HCT116 (cell line): ENCODE data around the gene TIPIN. TPM values are rescaled to one million over a fixed set of nuclear protein-coding genes. Genes with fewer than 3 reads are reported as not detected.

Experiments used
- ATAC-seq: fragments of 200-7000 bp; cut with Tn5 transposase; 2 replicates; pipeline ENCODE4 v1.9.1; 2020; ENCODE audit warnings: mild to moderate bottlenecking, moderate library complexity
- BruUV-seq: library from RNA; stranded (reverse); fragments of 400-500 nt; replicated peaks from 2 replicates; lab custom pipeline; 2021; lab: Mats Ljungman, UMichigan
- CTCF ChIA-PET: fragments of 300-600 bp; sonication (Branson Sonifier 250); formaldehyde crosslinking; loops from one replicate; lab custom pipeline; 2021; ENCODE audit warnings: antibody characterized with exemption; lab: Charles Lee
- POLR2A ChIA-PET: fragments of 300-600, 350-600 bp; sonication (Branson Sonifier 250); formaldehyde crosslinking; loops from one replicate; lab custom pipeline; 2021; ENCODE audit warnings: antibody characterized with exemption; lab: Charles Lee
- RAD21 ChIA-PET, 2 experiments: fragments of 300-600 bp; sonication (Branson Sonifier 250); formaldehyde crosslinking; loops; one replicate each; lab custom pipeline; 2023; ENCODE audit warnings: low total read pairs in 2 of 2; ENCODE audit not compliant: uncharacterized antibody in 2 of 2, unreplicated experiment in 2 of 2, low non-redundant PET in 1 of 2; lab: Charles Lee
- DNase-seq: peaks from one replicate; pipeline ENCODE4 v3.0.0-alpha.2; 2010; ENCODE audit warnings: low read depth, low spot score
- H2AFZ ChIP-seq: fragments of 200-600 bp; shearing (Covaris generic), sonication (generic); 2 replicates; pipeline ENCODE4 v1.6.1; 2017; ENCODE audit warnings: low read depth, mixed run types, mixed read lengths, antibody characterized with exemption, low read length; ENCODE audit not compliant: poor library complexity, severe bottlenecking
- H3K27ac ChIP-seq: 2 replicates; pipeline ENCODE4 v1.5.1; 2012; ENCODE audit warnings: low read depth, low read length
- H3K27me3 ChIP-seq: fragments of 200-600 bp; sonication (generic); 2 replicates; pipeline ENCODE4 v1.6.1; 2016; ENCODE audit warnings: mixed run types, low read length, mixed read lengths; ENCODE audit not compliant: insufficient read depth
- H3K36me3 ChIP-seq, 2 experiments: fragments of 200-500 bp in 1 of 2; fragments of 200-600 bp in 1 of 2; sonication (Bioruptor generic) in 1 of 2; sonication (generic) in 1 of 2; 2 replicates each; pipeline versions ENCODE4 v1.5.1 to v1.6.1; 2014 to 2016; ENCODE audit warnings: low read length in 2 of 2, inconsistent platforms in 1 of 2, mixed read lengths in 1 of 2, mixed run types in 1 of 2; ENCODE audit not compliant: insufficient read depth in 2 of 2, control insufficient read depth in 1 of 2
- H3K4me1 ChIP-seq, 2 experiments: fragments of 200-600 bp in 1 of 2; sonication (generic) in 1 of 2; 2 replicates each; pipeline versions ENCODE4 v1.5.1 to v1.6.1; 2012 to 2017; ENCODE audit warnings: low read length in 2 of 2, inconsistent platforms in 1 of 2, mild to moderate bottlenecking in 1 of 2, mixed read lengths in 1 of 2, mixed run types in 1 of 2, moderate library complexity in 1 of 2; ENCODE audit not compliant: insufficient read depth in 2 of 2, control insufficient read depth in 1 of 2
- H3K4me2 ChIP-seq: fragments of 200-600 bp; sonication (generic); 2 replicates; pipeline ENCODE4 v1.6.1; 2017; ENCODE audit warnings: mixed run types, low read length, mixed read lengths
- H3K4me3 ChIP-seq, 2 experiments: fragments of 200-600 bp in 1 of 2; sonication (generic) in 1 of 2; replicated peaks in 1 of 2; 2 replicates each; pipeline ENCODE4 v1.5.1; 2011 to 2016; ENCODE audit warnings: low read length in 2 of 2, control low read depth in 1 of 2, low read depth in 1 of 2, mild to moderate bottlenecking in 1 of 2, mixed read lengths in 1 of 2, mixed run types in 1 of 2
- H3K79me2 ChIP-seq: fragments of 200-600 bp; sonication (generic); 2 replicates; pipeline ENCODE4 v1.6.1; 2017; ENCODE audit warnings: mild to moderate bottlenecking, mixed run types, low read length, moderate library complexity, mixed read lengths; ENCODE audit not compliant: insufficient read depth
- H3K9ac ChIP-seq: fragments of 200-600 bp; sonication (generic); 2 replicates; pipeline ENCODE4 v1.6.1; 2016; ENCODE audit warnings: low read length, mixed read lengths
- H3K9me2 ChIP-seq: fragments of 200-600 bp; sonication (generic), shearing (Covaris generic); 2 replicates; pipeline ENCODE4 v1.6.1; 2017; ENCODE audit warnings: mixed run types, mild to moderate bottlenecking, moderate library complexity; ENCODE audit not compliant: insufficient read depth
- H3K9me3 ChIP-seq, 2 experiments: fragments of 200-500 bp in 1 of 2; fragments of 200-600 bp in 1 of 2; sonication (Bioruptor generic) in 1 of 2; sonication (generic) in 1 of 2; 2 replicates each; pipeline ENCODE4 v1.6.1; 2014 to 2017; ENCODE audit warnings: low read length in 2 of 2, mixed read lengths in 2 of 2, inconsistent platforms in 1 of 2, low read depth in 1 of 2, mild to moderate bottlenecking in 1 of 2, mixed run types in 1 of 2, moderate library complexity in 1 of 2; ENCODE audit not compliant: control insufficient read depth in 1 of 2, insufficient read depth in 1 of 2
- H4K20me1 ChIP-seq: fragments of 200-600 bp; sonication (generic), shearing (Covaris generic); 2 replicates; pipeline ENCODE4 v1.6.1; 2017; ENCODE audit warnings: mixed run types, mild to moderate bottlenecking, moderate library complexity; ENCODE audit not compliant: insufficient read depth
- CEBPB ChIP-seq: IDR thresholded peaks from 2 replicates; pipeline ENCODE4 v1.6.1; 2012; ENCODE audit warnings: low read depth
- ELF1 ChIP-seq: IDR thresholded peaks from 2 replicates; pipeline ENCODE4 v1.6.1; 2012; ENCODE audit warnings: low read depth, borderline replicate concordance
- POLR2A ChIP-seq: IDR thresholded peaks from 2 replicates; pipeline ENCODE4 v1.7.0; 2011; ENCODE audit warnings: borderline replicate concordance; ENCODE audit not compliant: insufficient read depth, insufficient read length; ENCODE audit errors: extremely low read depth
- POLR2AphosphoS5 ChIP-seq: IDR thresholded peaks from 2 replicates; pipeline ENCODE4 v1.6.1; 2011; ENCODE audit warnings: mild to moderate bottlenecking, low read depth, low read length, moderate library complexity
- REST ChIP-seq: IDR thresholded peaks from 2 replicates; pipeline ENCODE4 v1.6.1; 2012; ENCODE audit warnings: low read depth
- SRF ChIP-seq: IDR thresholded peaks from 2 replicates; pipeline ENCODE4 v1.6.1; 2012; ENCODE audit warnings: low read depth
- TCF7L2 ChIP-seq: IDR thresholded peaks from 2 replicates; pipeline ENCODE4 v1.7.0; 2011; ENCODE audit warnings: borderline replicate concordance, inconsistent platforms; ENCODE audit not compliant: insufficient read depth, insufficient read length; ENCODE audit errors: extremely low read depth
- ZNF274 ChIP-seq: fragments of 200-500 bp; sonication (Bioruptor generic); IDR thresholded peaks from 2 replicates; pipeline ENCODE4 v1.6.1; 2014; ENCODE audit warnings: mild to moderate bottlenecking, low read depth, low read length, inconsistent platforms
- intact Hi-C: fragments of 100-400 bp; cut with micrococcal nuclease; formaldehyde crosslinking; loops from 2 replicates; pipeline ENCODE4 v1.10.0; 2022
- total RNA-seq: library from RNA; stranded (reverse); gene quantifications from one replicate; pipeline ENCODE4 v1.2.1, GENCODE V29; 2021; ENCODE audit not compliant: unreplicated experiment

The TIPIN gene
- total RNA-seq, 1 experiment from 2014 or later: 28.1 TPM

- H3K36me3 ChIP-seq: peaks cover 27 to 57% of the 10 kb centered on the region in 2 experiments
- DNase-seq: no peak
- H3K4me3 ChIP-seq: no peak overlapping the region
- no peak overlapping the region for H2AFZ ChIP-seq
- H4K20me1 ChIP-seq: no peaks in the 10 kb centered on the region
- ATAC-seq: no peak
- CTCF ChIA-PET: no interaction called here
- BruUV-seq: no TSS peak
- intact Hi-C loops: no loop called here
- RAD21 ChIA-PET: no interaction called here
- H3K79me2 ChIP-seq: no peaks in the 10 kb centered on the region
- no peaks in the 10 kb centered on the region for H3K9me2 ChIP-seq
- no peaks in the 10 kb centered on the region for H3K4me1 ChIP-seq
- POLR2A ChIA-PET: no interaction called here
- H3K27me3 ChIP-seq: no peaks in the 10 kb centered on the region
- no peak overlapping the region for H3K4me2 ChIP-seq
- H3K9ac ChIP-seq: no peak overlapping the region
- no peak overlapping the region for H3K27ac ChIP-seq
- no peaks in the 10 kb centered on the region for H3K9me3 ChIP-seq
- TF ChIP-seq CEBPB: no peak
- TF ChIP-seq SRF: no peak
Measured at GRCh38 chr15:66326051-66326450, 30.4 kb downstream of the TIPIN start.

DNA sequence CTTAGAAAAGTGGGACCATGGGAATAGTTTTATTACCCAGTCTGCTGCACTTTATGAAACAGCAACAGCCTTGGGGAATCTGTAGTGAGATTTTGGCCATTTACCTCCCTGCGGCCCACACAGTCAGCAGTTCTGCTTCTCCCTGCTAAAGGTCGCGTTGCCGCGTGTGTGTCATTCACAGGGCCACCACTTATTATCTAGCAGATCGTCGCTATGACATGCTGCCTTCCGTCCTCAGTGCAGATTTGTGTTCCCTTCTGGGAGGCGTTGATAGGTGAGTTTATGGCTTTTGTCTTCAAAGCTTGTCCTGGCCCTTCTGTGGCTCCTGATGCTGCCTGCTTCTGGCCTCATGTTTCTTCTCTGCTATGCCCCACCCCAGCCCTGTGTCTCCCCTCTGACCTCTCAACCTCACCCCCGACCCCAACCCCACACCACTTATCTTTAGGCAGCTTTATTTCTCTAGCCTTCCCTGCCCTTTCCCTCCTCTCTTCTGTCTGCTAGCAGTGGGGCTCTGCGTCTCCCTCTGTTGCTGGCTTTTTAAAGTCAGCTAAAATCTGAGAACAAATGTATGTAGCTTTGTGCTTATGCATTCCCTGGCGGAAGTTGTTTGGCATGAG lies 33.1 kb downstream of the TIPIN start:
- DNase-seq (no peak), ATAC-seq (no peak)
- no peaks in the 10 kb centered on the region for H3K4me1 ChIP-seq
- ChIA-PET RAD21 (no interaction called here), CTCF (no interaction called here), POLR2A (no interaction called here)
- H3K27me3 ChIP-seq: no peaks in the 10 kb centered on the region
- H4K20me1 ChIP-seq: no peaks in the 10 kb centered on the region
- H3K4me3 ChIP-seq: no peak overlapping the region
- TF ChIP-seq ELF1 (no peak), TCF7L2 (no peak), ZNF274 (no peak), POLR2AphosphoS5 (no peak), REST (no peak), POLR2A (no peak)
- no peak overlapping the region for H2AFZ ChIP-seq
- no peak overlapping the region for H3K27ac ChIP-seq
- intact Hi-C loops: no loop called here
- no TSS peak for BruUV-seq
- no peak overlapping the region for H3K9ac ChIP-seq
- no peaks in the 10 kb centered on the region for H3K9me2 ChIP-seq
- H3K79me2 ChIP-seq: no peaks in the 10 kb centered on the region
- H3K4me2 ChIP-seq: no peak overlapping the region
- peaks cover 27 to 50% of the 10 kb centered on the region in 2 experiments for H3K36me3 ChIP-seq
- H3K9me3 ChIP-seq: no peaks in the 10 kb centered on the region
